H1 (cell line): ENCODE results near the gene DDR2. TPM values are rescaled to one million over a fixed set of nuclear protein-coding genes. Genes with fewer than 3 reads are reported as not detected.
"Not testable (repeated sequence)": the region's sequence is repeated elsewhere in the genome, so short reads cannot be mapped to it uniquely, and the experiment has no call there.

Source experiments
- CTCF ChIA-PET: fragments of 300-600 bp; sonication (Branson Sonifier 250); formaldehyde crosslinking; loops from one replicate; lab custom pipeline; 2021; ENCODE audit not compliant: partially characterized antibody; lab: Charles Lee
- POLR2A ChIA-PET: fragments of 300-600 bp; sonication (Branson Sonifier 250); formaldehyde crosslinking; loops from one replicate; lab custom pipeline; 2021; ENCODE audit warnings: inconsistent platforms; ENCODE audit not compliant: partially characterized antibody; lab: Charles Lee
- DNase-seq, 2 experiments: peaks; one replicate each; pipeline versions ENCODE4 v3.0.0 to v3.0.0-alpha.2; 2010 to 2022; ENCODE audit warnings: low spot score in 2 of 2, low read depth in 1 of 2, mixed read lengths in 1 of 2
- FAIRE-seq: peaks from 2 replicates; lab custom pipeline; 2011; peaks lifted over from hg19 to GRCh38; lab: Jason Lieb, UNC
- H2AFZ ChIP-seq: 2 replicates; pipeline ENCODE4 v1.8.1; 2012; ENCODE audit warnings: low read length, inconsistent platforms
- H2AK5ac ChIP-seq: 2 replicates; pipeline ENCODE4 v1.6.1; 2013; ENCODE audit warnings: low read depth, low read length
- H2BK120ac ChIP-seq: replicated peaks from 2 replicates; pipeline ENCODE3; 2013; ENCODE audit warnings: low read depth, low read length, inconsistent platforms
- H2BK12ac ChIP-seq: 2 replicates; pipeline ENCODE4 v1.6.1; 2013; ENCODE audit warnings: low read depth, low read length
- H2BK15ac ChIP-seq: 2 replicates; pipeline ENCODE4 v1.6.1; 2013; ENCODE audit warnings: low read length
- H2BK20ac ChIP-seq: 2 replicates; pipeline ENCODE4 v1.6.1; 2013; ENCODE audit warnings: low read length
- H2BK5ac ChIP-seq: 2 replicates; pipeline ENCODE4 v1.6.1; 2013; ENCODE audit warnings: low read depth, low read length
- H3K14ac ChIP-seq: 2 replicates; pipeline ENCODE4 v1.6.1; 2013; ENCODE audit warnings: inconsistent platforms; ENCODE audit not compliant: insufficient read length
- H3K18ac ChIP-seq: 2 replicates; pipeline ENCODE4 v1.6.1; 2013; ENCODE audit warnings: low read length; ENCODE audit errors: extremely low read depth
- H3K23ac ChIP-seq: 2 replicates; pipeline ENCODE4 v1.6.1; 2013; ENCODE audit warnings: inconsistent platforms; ENCODE audit not compliant: insufficient read length
- H3K23me2 ChIP-seq: 2 replicates; pipeline ENCODE4 v1.6.1; 2013; ENCODE audit warnings: low read depth, low read length
- H3K27ac ChIP-seq: 2 replicates; pipeline ENCODE4 v1.6.1; 2011; ENCODE audit warnings: low read depth, low read length, inconsistent platforms
- H3K27me3 ChIP-seq, 4 experiments: replicated peaks in 1 of 4; 1 replicate in 1 of 4; 2 replicates in 3 of 4; pipeline versions ENCODE4 v1.6.1 to v1.8.1; 2011 to 2013; ENCODE audit warnings: low read length in 3 of 4, mild to moderate bottlenecking in 3 of 4, inconsistent platforms in 2 of 4, mixed read lengths in 2 of 4, moderate library complexity in 1 of 4; ENCODE audit not compliant: control insufficient read depth in 3 of 4, insufficient read depth in 3 of 4; ENCODE audit errors: extremely low read depth in 1 of 4
- H3K36me3 ChIP-seq, 4 experiments: 2 replicates each; pipeline versions ENCODE4 v1.6.1 to v1.8.1; 2011 to 2013; ENCODE audit warnings: mild to moderate bottlenecking in 4 of 4, low read length in 3 of 4, moderate library complexity in 2 of 4, control low read depth in 1 of 4, inconsistent platforms in 1 of 4; ENCODE audit not compliant: insufficient read depth in 4 of 4, control insufficient read depth in 2 of 4
- H3K4ac ChIP-seq: replicated peaks from 2 replicates; pipeline ENCODE3; 2013; ENCODE audit warnings: low read length, low read depth, mixed read lengths, inconsistent platforms; ENCODE audit not compliant: insufficient read length
- H3K4me1 ChIP-seq, 4 experiments: replicated peaks in 1 of 4; 1 replicate in 1 of 4; 2 replicates in 3 of 4; pipeline versions ENCODE4 v1.6.1 to v1.8.1; 2011 to 2013; ENCODE audit warnings: low read length in 3 of 4, inconsistent platforms in 2 of 4, mixed read lengths in 1 of 4; ENCODE audit not compliant: insufficient read depth in 4 of 4, control insufficient read depth in 3 of 4
- H3K4me2 ChIP-seq, 2 experiments: 2 replicates each; pipeline versions ENCODE4 v1.6.1 to v1.8.1; 2011 to 2013; ENCODE audit warnings: low read depth in 2 of 2, low read length in 2 of 2, control low read depth in 1 of 2, inconsistent platforms in 1 of 2, mild to moderate bottlenecking in 1 of 2; ENCODE audit not compliant: insufficient read depth in 1 of 2
- H3K4me3 ChIP-seq, 4 experiments: fragments of 200-600, 300-600 bp in 1 of 4; sonication (generic), shearing (Covaris generic), sonication (Bioruptor Twin) in 1 of 4; 2 replicates each; pipeline versions ENCODE4 v1.5.1 to v1.8.1; 2011 to 2016; ENCODE audit warnings: low read length in 4 of 4, low read depth in 3 of 4, control low read depth in 2 of 4, inconsistent platforms in 2 of 4, mild to moderate bottlenecking in 2 of 4, mixed read lengths in 1 of 4, moderate library complexity in 1 of 4; ENCODE audit not compliant: insufficient read depth in 2 of 4; ENCODE audit errors: extremely low read depth in 1 of 4
- H3K56ac ChIP-seq: replicated peaks from 2 replicates; pipeline ENCODE3; 2013; ENCODE audit warnings: low read depth, mild to moderate bottlenecking, mixed read lengths, low read length, inconsistent platforms; ENCODE audit not compliant: insufficient read length
- H3K79me1 ChIP-seq: 2 replicates; pipeline ENCODE4 v1.6.1; 2013; ENCODE audit warnings: low read depth, low read length, control low read depth
- H3K79me2 ChIP-seq, 2 experiments: 2 replicates each; pipeline versions ENCODE4 v1.6.1 to v1.8.1; 2012 to 2013; ENCODE audit warnings: low read length in 2 of 2, mild to moderate bottlenecking in 2 of 2, inconsistent platforms in 1 of 2; ENCODE audit not compliant: insufficient read depth in 2 of 2, control insufficient read depth in 1 of 2
- H3K9ac ChIP-seq, 4 experiments: replicated peaks in 1 of 4; 1 replicate in 1 of 4; 2 replicates in 3 of 4; pipeline versions ENCODE4 v1.6.1 to v1.8.1; 2011 to 2013; ENCODE audit warnings: low read depth in 3 of 4, low read length in 3 of 4, control low read depth in 2 of 4, mild to moderate bottlenecking in 2 of 4, moderate library complexity in 2 of 4, inconsistent platforms in 1 of 4; ENCODE audit errors: extremely low read depth in 1 of 4
- H3K9me3 ChIP-seq, 2 experiments: 2 replicates each; pipeline versions ENCODE4 v1.6.1 to v1.8.1; 2012 to 2013; ENCODE audit warnings: mild to moderate bottlenecking in 2 of 2, moderate library complexity in 2 of 2, control low read depth in 1 of 2, inconsistent platforms in 1 of 2, low read depth in 1 of 2, low read length in 1 of 2, mixed read lengths in 1 of 2; ENCODE audit not compliant: insufficient read depth in 2 of 2
- H4K20me1 ChIP-seq, 2 experiments: replicated peaks in 1 of 2; 2 replicates each; pipeline versions ENCODE3 to v1.8.1; 2011 to 2013; ENCODE audit warnings: inconsistent platforms in 2 of 2, low read length in 2 of 2, mild to moderate bottlenecking in 1 of 2; ENCODE audit not compliant: insufficient read depth in 2 of 2, control insufficient read depth in 1 of 2
- H4K5ac ChIP-seq: 2 replicates; pipeline ENCODE4 v1.6.1; 2013; ENCODE audit warnings: low read length, low read depth, mixed read lengths, inconsistent platforms; ENCODE audit not compliant: insufficient read length
- H4K8ac ChIP-seq: 2 replicates; pipeline ENCODE4 v1.8.0; 2013; ENCODE audit warnings: mild to moderate bottlenecking, moderate library complexity, low read length, inconsistent platforms; ENCODE audit not compliant: insufficient read depth; ENCODE audit errors: extremely low read depth
- H4K91ac ChIP-seq: replicated peaks from 2 replicates; pipeline ENCODE3; 2013; ENCODE audit warnings: low read length, mixed read lengths, inconsistent platforms; ENCODE audit not compliant: insufficient read length
- WGBS, 2 experiments: shearing (Covaris generic) in 1 of 2; methylation state at CpG; one replicate each; pipeline versions ENCODE4 v1.1.6 to v1.1.7; 2013 to 2015; ENCODE audit warnings: low lambda C conversion rate in 2 of 2, mixed read lengths in 2 of 2, inconsistent platforms in 1 of 2, low coverage in 1 of 2, missing lambda C conversion rate in 1 of 2; ENCODE audit not compliant: insufficient replicate concordance in 2 of 2, insufficient coverage in 1 of 2, insufficient read length in 1 of 2; ENCODE audit errors: extremely low coverage in 1 of 2, missing lambda C conversion rate in 1 of 2; 5-methylcytosine and 5-hydroxymethylcytosine counted together
- polyA plus RNA-seq, 7 experiments: library from polyadenylated mRNA; depleted of rRNA in 3 of 7; stranded (reverse) in 5 of 7; unstranded in 2 of 7; fragments of >200 nt in 5 of 7; fragments of 200-250 nt in 2 of 7; gene quantifications; 1 replicate in 5 of 7; 2 replicates in 1 of 7; 4 replicates in 1 of 7; pipeline versions ENCODE4 v1.2.1 to v1.2.3, GENCODE V29; 2011 to 2013; ENCODE audit warnings: missing spikeins in 2 of 7, mixed read lengths in 2 of 7
- total RNA-seq: library from RNA; stranded (reverse); fragmentation: NEBNext Ultra II Directional; extraction: Animal tissue kit (Norgen Biotek cat#: 25700); gene quantifications from 2 replicates; pipeline ENCODE4 v1.2.1, GENCODE V29; 2021

The DDR2 gene
- total and polyA plus RNA-seq, 2 of the 8 experiments (the other 6 are each of a cell fraction or from before 2014, with no cell fraction given): 1.00 to 2.1 TPM

DNA sequence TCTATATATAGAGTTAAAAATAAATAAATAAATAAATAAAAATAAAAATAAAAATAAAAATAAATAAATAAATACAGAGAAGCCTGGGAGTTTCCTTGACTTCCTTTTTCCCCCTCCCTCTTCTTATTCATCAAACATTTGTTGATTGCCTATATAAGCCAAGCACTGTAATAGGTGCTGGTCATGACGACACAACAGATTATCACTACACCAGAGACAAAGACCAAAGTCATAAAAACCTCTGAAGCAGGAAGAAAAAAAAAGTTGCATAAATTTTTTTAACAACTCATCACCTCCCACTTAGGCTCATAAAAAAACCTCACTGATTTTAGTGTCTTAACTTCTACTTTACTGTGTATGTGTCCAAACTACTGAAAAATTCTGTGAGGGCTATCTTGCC, 95.2 kb downstream of the DDR2 start:
- H3K4me2 ChIP-seq, H3K79me2 ChIP-seq, H4K8ac ChIP-seq, H3K9me3 ChIP-seq, H3K36me3 ChIP-seq, H2BK5ac ChIP-seq, H3K23ac ChIP-seq, CTCF ChIA-PET, H2AK5ac ChIP-seq, H3K56ac ChIP-seq, H3K27ac ChIP-seq, H4K20me1 ChIP-seq, POLR2A ChIA-PET, H2BK12ac ChIP-seq, H3K18ac ChIP-seq, H3K27me3 ChIP-seq, H3K23me2 ChIP-seq, H3K14ac ChIP-seq, H3K4me3 ChIP-seq, H4K91ac ChIP-seq, DNase-seq, H2BK20ac ChIP-seq, H3K4me1 ChIP-seq, H4K5ac ChIP-seq, H3K9ac ChIP-seq, H2BK15ac ChIP-seq, H3K79me1 ChIP-seq, H2BK120ac ChIP-seq, H2AFZ ChIP-seq, H3K4ac ChIP-seq: not testable (repeated sequence)
- FAIRE-seq: peak; percentile 39
- WGBS, 2 experiments: no CpG with 5 or more reads among the region's 1 CpG
